IMR-90 (cell line): Measurements from ENCODE around the gene THY1. TPM values are rescaled to one million over a fixed set of nuclear protein-coding genes. Genes with fewer than 3 reads are reported as not detected.

Source experiments
- ATAC-seq: fragments of 200-7000 bp; cut with Tn5 transposase; 2 replicates; pipeline ENCODE4 v1.9.1; 2020; ENCODE audit warnings: low read depth, mild to moderate bottlenecking, moderate library complexity
- BruUV-seq: library from RNA; stranded (reverse); fragments of 400-500 nt; replicated peaks from 2 replicates; lab custom pipeline; 2021; lab: Mats Ljungman, UMichigan
- CTCF ChIA-PET: fragments of 300-600 bp; formaldehyde crosslinking; extraction: SDS; loops from one replicate; lab custom pipeline; 2021; ENCODE audit warnings: antibody characterized with exemption; lab: Yijun Ruan, JAX
- POLR2A ChIA-PET: fragments of 300-600 bp; sonication (Branson Sonifier 250); formaldehyde crosslinking; loops from one replicate; lab custom pipeline; 2022; ENCODE audit warnings: antibody characterized with exemption; ENCODE audit not compliant: unreplicated experiment; lab: Charles Lee
- DNase-seq: peaks from one replicate; pipeline ENCODE4 v3.0.0; 2013
- H2AFZ ChIP-seq: replicated peaks from 2 replicates; pipeline ENCODE3; 2013; ENCODE audit warnings: low read length, mild to moderate bottlenecking; ENCODE audit not compliant: poor library complexity
- H2AK5ac ChIP-seq: 2 replicates; pipeline ENCODE4 v1.6.1; 2013; ENCODE audit warnings: low read depth, low read length, inconsistent platforms
- H2AK9ac ChIP-seq: replicated peaks from 2 replicates; pipeline ENCODE3; 2013; ENCODE audit warnings: mild to moderate bottlenecking, low read depth, low read length, moderate library complexity; ENCODE audit not compliant: poor library complexity
- H2BK120ac ChIP-seq: 2 replicates; pipeline ENCODE4 v1.6.1; 2013; ENCODE audit warnings: low read depth, low read length, inconsistent platforms
- H2BK15ac ChIP-seq: 3 replicates; pipeline ENCODE4 v1.6.1; 2013; ENCODE audit warnings: low read depth, low read length, inconsistent platforms
- H2BK20ac ChIP-seq: 2 replicates; pipeline ENCODE4 v1.6.1; 2013; ENCODE audit warnings: low read depth, mild to moderate bottlenecking, inconsistent platforms, low read length, moderate library complexity
- H2BK5ac ChIP-seq: 2 replicates; pipeline ENCODE4 v1.6.1; 2013; ENCODE audit warnings: mild to moderate bottlenecking, low read depth, low read length, inconsistent platforms; ENCODE audit not compliant: poor library complexity, severe bottlenecking
- H3K14ac ChIP-seq: replicated peaks from 2 replicates; pipeline ENCODE4 v1.6.1; 2013; ENCODE audit warnings: low read depth, low read length, inconsistent platforms
- H3K18ac ChIP-seq: 2 replicates; pipeline ENCODE4 v1.6.1; 2013; ENCODE audit warnings: low read depth, low read length, control low read depth
- H3K23ac ChIP-seq: 2 replicates; pipeline ENCODE4 v1.6.1; 2013; ENCODE audit warnings: low read depth, low read length, inconsistent platforms
- H3K27ac ChIP-seq: 2 replicates; pipeline ENCODE4 v1.5.1; 2013; ENCODE audit warnings: mild to moderate bottlenecking, control low read depth, low read length; ENCODE audit not compliant: insufficient read depth
- H3K27me3 ChIP-seq: 2 replicates; pipeline ENCODE4 v1.6.1; 2013; ENCODE audit warnings: low read length; ENCODE audit not compliant: control insufficient read depth, insufficient read depth
- H3K36me3 ChIP-seq: 2 replicates; pipeline ENCODE4 v1.6.1; 2013; ENCODE audit warnings: low read length, mixed read lengths; ENCODE audit not compliant: control insufficient read depth, insufficient read depth
- H3K4ac ChIP-seq: 2 replicates; pipeline ENCODE4 v1.6.1; 2013; ENCODE audit warnings: low read depth, low read length, inconsistent platforms
- H3K4me1 ChIP-seq: 2 replicates; pipeline ENCODE4 v1.6.1; 2013; ENCODE audit warnings: low read length, mixed read lengths; ENCODE audit not compliant: control insufficient read depth, insufficient read depth
- H3K4me2 ChIP-seq: 2 replicates; pipeline ENCODE4 v1.6.1; 2013; ENCODE audit warnings: low read depth, mild to moderate bottlenecking, control low read depth, low read length, moderate library complexity
- H3K4me3 ChIP-seq: 2 replicates; pipeline ENCODE4 v1.5.1; 2013; ENCODE audit warnings: low read depth, mild to moderate bottlenecking, control low read depth, low read length, moderate library complexity; ENCODE audit not compliant: insufficient read depth
- H3K56ac ChIP-seq: 2 replicates; pipeline ENCODE4 v1.6.1; 2013; ENCODE audit warnings: low read length, inconsistent platforms; ENCODE audit not compliant: insufficient read depth; ENCODE audit errors: extremely low read depth
- H3K79me1 ChIP-seq, 2 experiments: 2 replicates each; pipeline ENCODE4 v1.6.1; 2013; ENCODE audit warnings: low read length in 2 of 2, inconsistent platforms in 1 of 2, low read depth in 1 of 2
- H3K9ac ChIP-seq: 2 replicates; pipeline ENCODE4 v1.6.1; 2013; ENCODE audit warnings: low read depth, low read length, control low read depth
- H3K9me1 ChIP-seq: 2 replicates; pipeline ENCODE4 v1.6.1; 2013; ENCODE audit warnings: low read length, inconsistent platforms; ENCODE audit not compliant: insufficient read depth
- H3K9me3 ChIP-seq: 2 replicates; pipeline ENCODE4 v1.6.1; 2013; ENCODE audit warnings: low read length; ENCODE audit not compliant: control insufficient read depth, insufficient read depth
- H4K20me1 ChIP-seq: 2 replicates; pipeline ENCODE4 v1.6.1; 2013; ENCODE audit warnings: low read length, inconsistent platforms; ENCODE audit not compliant: insufficient read depth
- H4K5ac ChIP-seq: 2 replicates; pipeline ENCODE4 v1.6.1; 2013; ENCODE audit warnings: mild to moderate bottlenecking, low read depth, low read length, control low read depth
- H4K8ac ChIP-seq, 2 experiments: 2 replicates each; pipeline ENCODE4 v1.6.1; 2013; ENCODE audit warnings: low read depth in 2 of 2, low read length in 2 of 2, control low read depth in 1 of 2, inconsistent platforms in 1 of 2
- H4K91ac ChIP-seq: 2 replicates; pipeline ENCODE4 v1.6.1; 2013; ENCODE audit warnings: low read depth, low read length, inconsistent platforms; ENCODE audit not compliant: insufficient read depth
- BHLHE40 ChIP-seq: fragments of 150-350 bp; IDR thresholded peaks from 2 replicates; pipeline ENCODE4 v1.6.1; 2016; ENCODE audit warnings: mild to moderate bottlenecking, low read depth, low read length
- CEBPB ChIP-seq: IDR thresholded peaks from 2 replicates; pipeline ENCODE4 v1.6.1; 2012; ENCODE audit warnings: low read depth, low read length, improper control_type of control experiment
- CHD1 ChIP-seq: IDR thresholded peaks from 2 replicates; pipeline ENCODE4 v1.6.1; 2012; ENCODE audit warnings: low read depth, low read length, improper control_type of control experiment
- ELK1 ChIP-seq: fragments of 150-350 bp; IDR thresholded peaks from 2 replicates; pipeline ENCODE4 v1.6.1; 2016; ENCODE audit warnings: low read depth, mild to moderate bottlenecking, low read length, moderate library complexity, borderline replicate concordance
- FOS ChIP-seq: fragments of 150-350 bp; IDR thresholded peaks from 2 replicates; pipeline ENCODE4 v1.6.1; 2016; ENCODE audit warnings: low read depth, low read length
- MAFK ChIP-seq: IDR thresholded peaks from 2 replicates; pipeline ENCODE4 v1.6.1; 2012; ENCODE audit warnings: low read depth, low read length, improper control_type of control experiment
- MAZ ChIP-seq: IDR thresholded peaks from 2 replicates; pipeline ENCODE4 v1.6.1; 2012; ENCODE audit warnings: low read depth, mild to moderate bottlenecking, low read length, improper control_type of control experiment, moderate library complexity, borderline replicate concordance
- MXI1 ChIP-seq: IDR thresholded peaks from 2 replicates; pipeline ENCODE4 v1.6.1; 2012; ENCODE audit warnings: low read depth, mild to moderate bottlenecking, low read length, moderate library complexity, borderline replicate concordance
- NFE2L2 ChIP-seq: fragments of 150-350 bp; IDR thresholded peaks from 2 replicates; pipeline ENCODE4 v1.6.1; 2016; ENCODE audit warnings: low read depth, mild to moderate bottlenecking, low read length
- POLR2A ChIP-seq: IDR thresholded peaks from 2 replicates; pipeline ENCODE4 v1.6.1; 2012; ENCODE audit warnings: mild to moderate bottlenecking, low read depth, low read length
- RAD21 ChIP-seq: IDR thresholded peaks from 2 replicates; pipeline ENCODE4 v1.6.1; 2012; ENCODE audit warnings: low read length, improper control_type of control experiment
- RCOR1 ChIP-seq: IDR thresholded peaks from 2 replicates; pipeline ENCODE4 v1.6.1; 2012; ENCODE audit warnings: mild to moderate bottlenecking, low read length, improper control_type of control experiment; ENCODE audit not compliant: insufficient replicate concordance
- RFX5 ChIP-seq: IDR thresholded peaks from 2 replicates; pipeline ENCODE4 v1.8.0; 2012; ENCODE audit warnings: low read depth, mild to moderate bottlenecking, low read length, moderate library complexity
- SMC3 ChIP-seq: fragments of 150-350 bp; IDR thresholded peaks from 2 replicates; pipeline ENCODE4 v1.6.1; 2016; ENCODE audit warnings: low read depth, mild to moderate bottlenecking, antibody characterized with exemption, low read length, moderate library complexity
- USF2 ChIP-seq: fragments of 150-350 bp; IDR thresholded peaks from 2 replicates; pipeline ENCODE4 v1.6.1; 2017; ENCODE audit warnings: mild to moderate bottlenecking, antibody characterized with exemption, low read length, low read depth
- WGBS, 2 experiments: methylation state at CpG; one replicate each; pipeline versions ENCODE4 v1.1.5 to v1.1.7; 2013; ENCODE audit warnings: missing lambda C conversion rate in 2 of 2; ENCODE audit not compliant: insufficient read length in 1 of 2; ENCODE audit errors: extremely low coverage in 2 of 2; 5-methylcytosine and 5-hydroxymethylcytosine counted together
- dilution Hi-C: fragments of 300-500 bp; cut with HindIII; formaldehyde crosslinking; loops from one replicate; pipeline ENCODE4 v1.14.3; 2018; ENCODE audit warnings: low sequenced_read_pairs; ENCODE audit not compliant: unreplicated experiment
- in situ Hi-C: fragments of 300-500 bp; cut with MboI; formaldehyde crosslinking; loops from 3 replicates; pipeline ENCODE4 v1.14.3; 2019; ENCODE audit warnings: low sequenced_read_pairs, inconsistent platforms, mixed read lengths
- intact Hi-C: fragments of 100-400 bp; cut with micrococcal nuclease; formaldehyde crosslinking; loops from 2 replicates; pipeline ENCODE4 v1.10.0; 2022
- polyA plus RNA-seq, 3 experiments: library from polyadenylated mRNA; depleted of rRNA; stranded (reverse); fragments of >200 nt; gene quantifications; 2 replicates each; pipeline ENCODE4 v1.2.3, GENCODE V29; 2012; ENCODE audit warnings: low replicate concordance in 1 of 3
- total RNA-seq: library from RNA; depleted of rRNA; stranded (reverse); fragments of >200 nt; gene quantifications from 2 replicates; pipeline ENCODE4 v1.2.3, GENCODE V29; 2012

THY1 gene
- total and polyA plus RNA-seq, 2 of the 4 experiments (the other 2 are of a cell fraction): 703 to 2,603 TPM

DNA sequence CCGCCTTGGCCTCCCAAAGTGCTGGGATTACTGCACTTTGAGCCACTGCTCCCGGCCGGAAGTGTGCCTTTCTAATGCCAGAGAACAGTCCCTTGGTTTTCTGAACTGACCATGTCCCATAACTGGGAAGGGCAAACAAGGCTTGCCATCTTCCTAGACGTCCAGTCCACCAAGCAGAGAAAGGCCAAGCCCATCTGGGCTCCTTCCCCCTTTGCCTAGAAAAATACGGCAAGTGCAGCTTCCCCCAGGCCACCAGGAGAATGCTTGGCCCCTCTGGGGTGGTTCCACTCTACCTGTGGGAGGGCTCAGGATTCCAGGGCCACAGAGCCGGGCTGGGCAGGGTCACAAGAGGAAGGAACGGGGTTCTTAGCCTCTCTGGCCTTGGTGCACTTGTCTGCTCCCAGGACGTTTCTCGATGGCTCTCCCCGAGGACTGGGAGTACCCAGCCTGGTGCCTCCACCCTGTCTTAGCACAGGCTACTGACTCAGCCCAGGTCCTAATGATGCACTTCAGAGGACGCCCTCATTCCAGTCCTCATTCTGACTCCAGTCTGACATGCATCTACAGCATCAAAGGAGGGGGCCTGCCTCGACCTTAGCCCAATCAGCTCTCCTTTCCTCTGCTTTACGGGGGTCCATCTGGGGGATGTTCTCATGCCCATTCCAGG is 42.7 kb downstream of the THY1 start:
- Histone ChIP-seq H3K9me1 (no peaks in the 10 kb centered on the region; the same call in 1 of the 2 replicates), H2BK120ac (no peak overlapping the region), H3K27me3 (peaks cover 16% of the 10 kb centered on the region), H4K5ac (no peak overlapping the region), H2AK5ac (no peak overlapping the region; the same call in 1 of the 2 replicates), H4K8ac (no peak overlapping the region), H3K23ac (no peak overlapping the region), H3K79me1 (no peaks in the 10 kb centered on the region), H3K36me3 (no peaks in the 10 kb centered on the region), H3K4me2 (peak overlapping the region; percentile 83; the same call in 1 of the 2 replicates), H3K27ac (no peak overlapping the region), H3K14ac (no peak overlapping the region), H3K4me3 (no peak overlapping the region), H3K56ac (no peak overlapping the region), H2BK20ac (no peak overlapping the region), H4K20me1 (no peaks in the 10 kb centered on the region), H3K4ac (no peak overlapping the region), H4K91ac (no peak overlapping the region), H2AFZ (peak overlapping the region; percentile 98), H2AK9ac (no peak overlapping the region), H3K9ac (no peak overlapping the region), H3K9me3 (no peaks in the 10 kb centered on the region), H3K18ac (no peak overlapping the region), H2BK5ac (no peak overlapping the region), H3K4me1 (peaks cover 19% of the 10 kb centered on the region), H2BK15ac (no peak overlapping the region)
- no peak for ATAC-seq
- intact Hi-C loops (loop anchor here (2.0 kb wide), 1 partner anchor 43 kb away; the partner anchor contains the start of gene THY1), in situ Hi-C loops (no loop called here), dilution Hi-C loops (no loop called here)
- ChIA-PET POLR2A (no interaction called here), CTCF (interaction anchor here (1.1 to 3.2 kb wide), 4 partner anchors 11 to 349 kb away, joined by 3 to 23 read pairs (median 4); partner anchors contain the start of gene NECTIN1)
- DNase-seq: no peak
- BruUV-seq: no TSS peak
- 95% methylated on average over 7 of the region's 13 CpGs; no CpG with 5 or more reads in 1 of the 2 experiments for WGBS, 2 experiments
- TF ChIP-seq POLR2A (no peak), BHLHE40 (no peak), FOS (no peak), USF2 (no peak), RCOR1 (no peak), RAD21 (no peak), SMC3 (no peak), MXI1 (no peak), ELK1 (no peak), NFE2L2 (no peak), RFX5 (no peak), MAZ (no peak), MAFK (no peak), CEBPB (no peak), CHD1 (no peak)
